Stomach (tissue), 9 donors: ENCODE data around the gene SYT15. TPM values are rescaled to one million over a fixed set of nuclear protein-coding genes. Genes with fewer than 3 reads are reported as not detected.

ENCODE experiments used
- DNase-seq, 2 donors: peaks; one replicate each; pipeline versions ENCODE4 v3.0.0 to v3.0.0-alpha.2; 2013 to 2019
- H3K27ac ChIP-seq, 5 donors: fragments of 200-600 bp in 4 of 5; sonication (generic) in 4 of 5; one replicate each; pipeline ENCODE4 v1.5.1; 2013 to 2019; ENCODE audit warnings: mild to moderate bottlenecking in 1 of 5, moderate library complexity in 1 of 5
- H3K27me3 ChIP-seq, 3 donors: fragments of 200-600 bp; sonication (generic); one replicate each; pipeline ENCODE4 v1.5.1; 2017 to 2019; ENCODE audit warnings: mixed run types in 1 of 3
- H3K36me3 ChIP-seq, 4 donors: fragments of 200-600 bp; sonication (generic); 1 replicate in 3 of 4; 2 replicates in 1 of 4; pipeline ENCODE4 v1.5.1; 2016 to 2019
- H3K4me1 ChIP-seq, 4 donors: fragments of 200-600 bp; sonication (generic); one replicate each; pipeline ENCODE4 v1.5.1; 2016 to 2019
- H3K4me3 ChIP-seq, 4 donors: fragments of 200-600 bp; sonication (generic) in 3 of 4; one replicate each; pipeline ENCODE4 v1.5.1; 2016 to 2019; ENCODE audit warnings: mild to moderate bottlenecking in 1 of 4
- H3K9me3 ChIP-seq, 4 donors: fragments of 200-600 bp; sonication (generic); one replicate each; pipeline ENCODE4 v1.5.1; 2016 to 2019
- EP300 ChIP-seq: sonication (generic); formaldehyde crosslinking; IDR thresholded peaks from one replicate; pipeline ENCODE4 v1.6.1; 2017; ENCODE audit warnings: antibody characterized with exemption
- POLR2A ChIP-seq, 4 donors: fragments of 450-650 bp; IDR thresholded peaks; one replicate each; pipeline ENCODE4 v1.6.1; 2016; ENCODE audit warnings: antibody characterized with exemption in 4 of 4, control low read depth in 2 of 4, mild to moderate bottlenecking in 1 of 4, moderate library complexity in 1 of 4
- POLR2AphosphoS5 ChIP-seq, 3 donors: sonication (generic); formaldehyde crosslinking; IDR thresholded peaks; one replicate each; pipeline ENCODE4 v1.6.1; 2016; ENCODE audit warnings: antibody characterized with exemption in 3 of 3
- WGBS, 5 donors: extraction: QIAGEN DNeasy Blood & Tissue Kit in 3 of 5; methylation state at CpG; one replicate each; pipeline versions ENCODE4 v1.1.5 to v1.1.7; 2013 to 2018; 5-methylcytosine and 5-hydroxymethylcytosine counted together
- intact Hi-C: fragments of 100-400 bp; cut with DNase I; formaldehyde crosslinking; loops from one replicate; pipeline ENCODE4 v1.15.1; 2023; ENCODE audit warnings: low total_unique reads
- polyA plus RNA-seq, 3 donors: library from polyadenylated mRNA; stranded (reverse); fragments of 200-250 nt; gene quantifications; one replicate each; pipeline ENCODE4 v1.2.3, GENCODE V29; 2013
- total RNA-seq, 5 donors: library from RNA; depleted of rRNA; stranded (reverse); fragments of >200 nt; gene quantifications; one replicate each; pipeline versions ENCODE4 v1.1.0 to v1.2.3, GENCODE V29; 2014 to 2016
- TF ChIP-seq, protein P1 (sequence below), 7 experiments: fragments of 450-650 bp in 4 of 7; fragments of 200-600 bp in 3 of 7; sonication (generic) in 3 of 7; IDR thresholded peaks; one replicate each; pipeline ENCODE4 v1.5.1; 2016 to 2019; ENCODE audit warnings: antibody characterized with exemption in 7 of 7, control low read depth in 2 of 7, mild to moderate bottlenecking in 1 of 7
- donor health status: healthy with polysubstance abuse.
- donor health status: Bipolar disorder and iron deficiency.
- donor health status: healthy.

The SYT15 gene
- total and polyA plus RNA-seq, 8 donors, result 0.12 to 85.8 (median 0.93) TPM; not detected in 2

DNA sequence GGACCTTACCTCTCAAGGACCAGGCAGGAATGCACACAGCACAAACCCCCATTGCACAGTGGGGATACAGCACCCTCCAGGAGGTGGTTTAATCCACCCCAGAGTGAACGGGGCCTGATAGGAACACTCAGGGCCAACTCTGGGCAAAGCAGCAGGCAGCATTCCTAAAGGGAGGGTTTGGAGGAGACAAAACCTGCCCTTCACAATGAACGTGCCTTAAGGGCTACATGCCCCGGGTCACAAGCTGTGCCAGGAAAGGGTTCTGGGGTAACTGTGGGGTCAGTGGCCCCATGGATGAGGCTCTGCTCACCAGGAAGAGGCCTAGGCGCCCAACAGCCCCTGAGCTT lies 23.6 kb upstream of the SYT15 start:
- peak overlapping the region; percentile 54 to 66 (median 54) for H3K4me3 ChIP-seq
- H3K4me1 ChIP-seq, result peaks cover 16 to 61% (median 41%) of the 10 kb centered on the region in 4 donors
- peaks cover 0 to 11% (median 4%) of the 10 kb centered on the region in 4 donors for H3K36me3 ChIP-seq
- intact Hi-C loops, result no loop called here
- no peaks in the 10 kb centered on the region for H3K9me3 ChIP-seq
- no peak for DNase-seq
- H3K27me3 ChIP-seq, result peaks cover 4 to 63% (median 35%) of the 10 kb centered on the region in 3 donors
- H3K27ac ChIP-seq, result peak overlapping the region in 3 of 5 donors; percentile 64 to 80 (median 68)
- no peak for TF ChIP-seq POLR2AphosphoS5 (IDR thresholded peaks at IDR 0.05)
- no peak for TF ChIP-seq POLR2A (IDR thresholded peaks at IDR 0.05)
- no peak for TF ChIP-seq EP300
- TF ChIP-seq, protein P1, sequence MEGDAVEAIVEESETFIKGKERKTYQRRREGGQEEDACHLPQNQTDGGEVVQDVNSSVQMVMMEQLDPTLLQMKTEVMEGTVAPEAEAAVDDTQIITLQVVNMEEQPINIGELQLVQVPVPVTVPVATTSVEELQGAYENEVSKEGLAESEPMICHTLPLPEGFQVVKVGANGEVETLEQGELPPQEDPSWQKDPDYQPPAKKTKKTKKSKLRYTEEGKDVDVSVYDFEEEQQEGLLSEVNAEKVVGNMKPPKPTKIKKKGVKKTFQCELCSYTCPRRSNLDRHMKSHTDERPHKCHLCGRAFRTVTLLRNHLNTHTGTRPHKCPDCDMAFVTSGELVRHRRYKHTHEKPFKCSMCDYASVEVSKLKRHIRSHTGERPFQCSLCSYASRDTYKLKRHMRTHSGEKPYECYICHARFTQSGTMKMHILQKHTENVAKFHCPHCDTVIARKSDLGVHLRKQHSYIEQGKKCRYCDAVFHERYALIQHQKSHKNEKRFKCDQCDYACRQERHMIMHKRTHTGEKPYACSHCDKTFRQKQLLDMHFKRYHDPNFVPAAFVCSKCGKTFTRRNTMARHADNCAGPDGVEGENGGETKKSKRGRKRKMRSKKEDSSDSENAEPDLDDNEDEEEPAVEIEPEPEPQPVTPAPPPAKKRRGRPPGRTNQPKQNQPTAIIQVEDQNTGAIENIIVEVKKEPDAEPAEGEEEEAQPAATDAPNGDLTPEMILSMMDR (IDR thresholded peaks at IDR 0.05), result no peak
- WGBS, 5 donors, result 33 to 55% (median 49%) methylated on average over 4 of the region's 4 CpGs

DNA sequence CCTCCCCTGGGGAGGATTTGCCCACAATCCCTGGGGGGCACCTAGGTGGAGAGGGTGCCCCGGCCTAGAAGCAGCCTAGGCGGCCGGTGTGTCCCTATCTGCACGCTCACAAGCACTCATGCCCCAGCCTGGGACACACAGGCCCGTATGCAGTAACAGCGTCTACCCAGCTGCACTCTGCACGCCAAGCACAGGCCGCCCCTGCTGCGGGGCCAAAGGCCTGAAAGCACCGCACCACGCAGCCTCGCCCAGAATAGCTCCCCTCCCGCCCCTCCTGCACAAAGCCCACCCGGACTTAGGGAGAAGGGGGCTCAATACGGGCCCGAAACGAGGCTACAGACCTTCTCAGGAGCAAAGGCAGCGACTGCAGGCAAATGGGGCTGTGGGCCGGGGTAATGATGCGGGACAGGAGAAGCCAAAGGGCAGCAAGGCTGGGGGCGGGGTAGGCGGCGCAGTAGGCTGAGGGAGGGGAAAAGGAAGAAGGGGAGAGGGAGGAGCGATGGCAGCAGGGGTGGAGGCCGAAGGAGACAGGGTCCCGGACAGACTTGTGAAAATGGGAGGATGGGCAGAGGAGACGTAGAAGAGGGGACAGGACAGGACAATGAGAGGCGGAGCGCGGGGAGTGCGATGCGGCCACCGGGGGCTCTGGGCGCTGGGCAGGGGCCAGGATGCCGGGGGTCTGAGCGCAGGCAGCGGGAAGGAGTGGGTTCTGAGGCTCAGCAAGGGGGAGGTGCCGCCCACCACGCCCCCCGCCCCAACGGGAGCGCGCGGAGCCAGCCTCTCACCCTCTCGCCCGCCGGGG lies 23.0 kb upstream of the SYT15 start:
- TF ChIP-seq POLR2AphosphoS5 (IDR thresholded peaks at IDR 0.05) (no peak), EP300 (no peak), POLR2A (IDR thresholded peaks at IDR 0.05) (no peak)
- TF ChIP-seq, protein P1 (IDR thresholded peaks at IDR 0.05), result no peak
- Histone ChIP-seq H3K27me3 (peaks cover 4 to 64% (median 35%) of the 10 kb centered on the region in 3 donors), H3K4me3 (peak overlapping the region; percentile 54 to 66 (median 54)), H3K9me3 (no peaks in the 10 kb centered on the region), H3K27ac (peak overlapping the region in 4 of 5 donors; percentile 18 to 80 (median 66)), H3K36me3 (peaks cover 0 to 5% (median 0%) of the 10 kb centered on the region in 4 donors), H3K4me1 (peaks cover 16 to 61% (median 41%) of the 10 kb centered on the region in 4 donors)
- intact Hi-C loops, result no loop called here
- WGBS, 5 donors, result 14 to 29% (median 18%) methylated on average over 44 to 47 of the region's 47 CpGs
- peak; percentile 47 to 68 for DNase-seq

DNA sequence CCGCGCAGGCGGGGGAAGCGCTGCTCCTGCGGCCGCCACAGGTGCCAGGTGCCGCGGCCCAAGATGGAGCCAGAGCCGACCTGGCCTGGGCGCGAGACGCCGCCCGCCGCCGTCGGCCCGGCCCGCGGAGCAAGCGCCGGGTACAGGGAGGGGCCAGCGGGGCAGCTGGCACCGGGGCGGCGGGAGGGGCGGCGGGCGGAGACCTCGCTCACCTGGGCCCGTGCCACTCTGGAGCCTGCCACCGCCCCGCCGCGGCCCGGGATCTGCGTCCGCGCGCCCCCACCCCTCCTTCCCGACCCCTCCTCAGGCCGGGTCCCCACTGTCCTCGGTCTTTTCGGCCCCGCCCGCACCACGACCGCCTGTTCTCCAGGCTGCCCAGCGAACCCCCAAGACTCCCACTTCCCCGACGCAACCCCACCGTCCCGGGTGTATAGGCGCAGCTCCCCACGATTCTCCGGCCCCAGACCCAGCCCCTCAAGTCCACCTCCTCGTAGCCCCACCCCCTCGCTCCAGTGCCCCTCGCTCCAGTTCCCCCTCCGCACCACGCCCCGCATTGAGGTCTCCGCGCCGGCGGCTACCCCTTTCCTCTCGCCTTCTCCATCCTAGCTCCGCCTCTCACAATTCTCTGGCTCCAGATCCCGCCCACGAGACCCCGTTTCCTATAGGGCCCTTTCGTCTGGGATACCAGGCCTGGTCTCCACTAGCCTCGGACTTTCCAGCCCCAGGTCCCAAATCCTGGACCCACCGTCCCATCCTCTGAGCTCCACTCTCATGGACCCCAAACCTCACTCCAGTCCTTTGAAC lies 22.2 kb upstream of the SYT15 start, which contains the start of gene GPRIN2:
GPRIN2 (minus strand) TSS at position 144 of the 804 bp plus-strand sequence. CDS start 5,922 bp downstream, outside the sequence.
- Histone ChIP-seq H3K9me3 (no peaks in the 10 kb centered on the region), H3K27ac (peak within 1 kb of the TSS in 4 of 5 donors; percentile 18 to 80 (median 66)), H3K27me3 (peaks cover 4 to 67% (median 35%) of the 10 kb centered on the region in 3 donors), H3K4me3 (peak within 1 kb of the TSS; percentile 54 to 66 (median 54)), H3K36me3 (peaks cover 0 to 2% (median 0%) of the 10 kb centered on the region in 4 donors), H3K4me1 (peaks cover 16 to 58% (median 40%) of the 10 kb centered on the region in 4 donors)
- TF ChIP-seq, protein P1 (IDR thresholded peaks at IDR 0.05), result no peak
- WGBS, 5 donors, result 3 to 7% (median 5%) methylated on average over 55 to 74 of the region's 74 CpGs
- intact Hi-C loops, result no loop called here
- DNase-seq, result peak; percentile 80 to 83
